SK-N-SH treated with all-trans-retinoic acid at 6 μM for 48 hours (cell line): Measurements from ENCODE around the gene EIF3M.

Source experiments
- BACH2 ChIP-seq: fragments of 250-450 bp; sonication (Bioruptor Pico); IDR thresholded peaks from 2 replicates; pipeline ENCODE4 v1.9.0; 2021; ENCODE audit warnings: mild to moderate bottlenecking, borderline replicate concordance
- CREB5 ChIP-seq: fragments of 250-450 bp; sonication (Bioruptor Pico); IDR thresholded peaks from 2 replicates; pipeline ENCODE4 v1.5.1; 2020; ENCODE audit warnings: low read depth, mild to moderate bottlenecking, moderate library complexity
- ESRRG ChIP-seq: fragments of 250-450 bp; sonication (Bioruptor Pico); IDR thresholded peaks from 2 replicates; pipeline ENCODE4 v1.6.1; 2021; ENCODE audit warnings: mild to moderate bottlenecking
- OSR1 ChIP-seq: fragments of 250-450 bp; sonication (Bioruptor Pico); IDR thresholded peaks from 2 replicates; pipeline ENCODE4 v1.8.0; 2022; ENCODE audit warnings: moderate library complexity, mild to moderate bottlenecking, inconsistent platforms
- TCF4 ChIP-seq: fragments of 250-450 bp; sonication (Bioruptor Pico); IDR thresholded peaks from 2 replicates; pipeline ENCODE4 v1.8.0; 2021; ENCODE audit warnings: mild to moderate bottlenecking, moderate library complexity, borderline replicate concordance
- ZFP3 ChIP-seq: fragments of 250-450 bp; sonication (Bioruptor Pico); IDR thresholded peaks from 2 replicates; pipeline ENCODE4 v1.5.0; 2020; ENCODE audit warnings: mild to moderate bottlenecking, moderate library complexity
- ZFP30 ChIP-seq: fragments of 450-650 bp; formaldehyde crosslinking; IDR thresholded peaks from 2 replicates; pipeline ENCODE4 v1.5.0; 2022; ENCODE audit warnings: mild to moderate bottlenecking, moderate library complexity

- TF ChIP-seq BACH2 (CRISPR knock-in tag) (no peak), OSR1 (CRISPR knock-in tag) (no peak), CREB5 (CRISPR knock-in tag) (no peak), ZFP30 (CRISPR knock-in tag) (no peak), ESRRG (CRISPR knock-in tag) (no peak), TCF4 (no peak), ZFP3 (CRISPR knock-in tag) (no peak)
These were observed 28.5 kb upstream of the EIF3M start for GRCh38 chr11:32555091-32555490.
